EH (cell line): ENCODE measurements around the gene POLR2F.
"Not testable (repeated sequence)": the region's sequence is repeated elsewhere in the genome, so short reads cannot be mapped to it uniquely, and the experiment has no call there.

ENCODE experiments used
- DNase-seq: peaks from one replicate; pipeline ENCODE4 v3.0.0-alpha.2; 2015; ENCODE audit warnings: low read depth

POLR2F gene

DNA sequence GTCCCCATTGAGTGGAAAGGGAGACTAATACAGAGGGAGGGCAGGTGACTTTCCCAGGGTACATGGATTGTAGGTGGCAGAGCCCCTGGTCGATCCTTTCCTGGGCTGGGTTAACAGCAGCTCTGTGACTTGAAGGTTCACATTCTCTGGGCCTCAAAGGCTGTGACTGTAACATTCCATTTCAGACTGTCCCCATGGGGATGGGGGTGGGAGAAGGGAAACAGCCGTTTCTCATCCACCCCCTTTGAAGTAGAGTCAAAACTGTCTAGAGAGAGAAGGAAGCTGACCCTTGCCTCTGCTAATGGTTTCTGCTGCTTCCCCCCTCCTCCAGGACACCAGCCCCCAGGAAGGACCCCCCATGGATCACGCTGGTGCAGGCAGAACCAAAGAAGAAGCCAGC lies 28.2 kb upstream of the POLR2F start:
- DNase-seq = no peak

DNA sequence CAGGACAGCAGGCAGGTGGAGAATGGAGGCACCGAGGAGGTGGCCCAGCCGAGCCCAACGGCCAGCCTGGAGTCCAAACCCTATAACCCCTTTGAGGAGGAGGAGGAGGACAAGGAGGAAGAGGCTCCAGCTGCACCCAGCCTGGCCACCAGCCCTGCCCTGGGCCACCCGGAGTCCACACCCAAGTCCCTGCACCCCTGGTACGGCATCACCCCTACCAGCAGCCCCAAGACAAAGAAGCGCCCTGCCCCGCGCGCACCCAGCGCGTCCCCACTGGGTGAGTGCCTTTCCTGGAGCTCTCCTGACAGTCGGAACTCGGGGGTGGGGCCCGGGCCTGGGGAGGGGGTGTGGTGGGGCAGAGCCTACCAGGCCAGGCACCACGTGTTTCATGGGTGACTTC lies 27.7 kb upstream of the POLR2F start:
- DNase-seq = no peak

- no peak for DNase-seq
These were observed 27.1 kb upstream of the POLR2F start for GRCh38 chr22:37926358-37926757.

DNA sequence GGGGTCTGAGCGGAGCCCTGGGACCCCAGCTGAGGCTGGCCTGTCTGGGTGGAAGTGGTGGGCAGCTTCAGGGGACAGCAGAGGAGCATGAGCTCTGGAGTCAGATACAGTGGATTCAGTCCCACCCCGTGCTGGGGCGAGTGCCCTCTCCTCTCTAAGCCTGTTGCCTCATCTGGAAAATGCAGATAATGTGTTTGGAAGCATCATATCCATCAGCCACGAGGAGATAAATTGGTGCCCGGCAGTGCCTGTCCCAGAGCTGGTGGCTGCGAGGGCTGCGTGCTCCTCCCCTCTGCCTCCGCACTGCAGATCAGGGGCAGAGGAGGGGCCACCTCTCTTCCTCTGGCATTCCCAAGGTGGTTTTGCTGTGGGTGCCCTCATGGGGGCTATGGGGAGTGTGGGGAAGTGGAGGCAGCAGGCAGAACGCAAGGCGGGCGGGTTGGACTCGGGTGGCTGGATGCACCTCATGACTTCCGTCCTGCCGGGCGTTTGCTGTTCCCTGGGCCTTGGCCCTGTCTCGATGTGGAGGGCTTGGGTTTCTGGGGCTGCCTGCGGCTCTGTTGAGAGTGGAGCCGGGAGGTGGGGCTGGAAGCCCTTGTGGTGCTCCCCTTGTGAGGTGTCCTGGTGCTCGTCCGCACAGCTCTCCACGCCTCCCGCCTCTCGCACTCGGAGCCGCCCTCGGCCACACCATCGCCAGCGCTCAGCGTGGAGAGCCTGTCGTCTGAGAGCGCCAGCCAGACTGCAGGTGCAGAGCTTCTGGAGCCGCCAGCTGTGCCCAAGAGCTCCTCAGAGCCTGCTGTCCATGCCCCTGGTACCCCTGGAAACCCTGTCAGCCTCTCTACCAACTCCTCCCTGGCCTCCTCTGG lies 26.5 kb upstream of the POLR2F start:
- no peak for DNase-seq

GRCh38 chr22:37927637-37927936 lies 25.9 kb upstream of the POLR2F start:
- no peak for DNase-seq

- no peak for DNase-seq
These were observed 24.1 kb upstream of the POLR2F start for GRCh38 chr22:37929390-37929789.

GRCh38 chr22:37930270-37930951 lies 23.1 kb upstream of the POLR2F start:
- DNase-seq = peak; percentile 50

GRCh38 chr22:37930952-37931440 lies 22.5 kb upstream of the POLR2F start:
- DNase-seq = no peak

- DNase-seq = no peak
These were observed 21.6 kb upstream of the POLR2F start for GRCh38 chr22:37931893-37932389.

DNA sequence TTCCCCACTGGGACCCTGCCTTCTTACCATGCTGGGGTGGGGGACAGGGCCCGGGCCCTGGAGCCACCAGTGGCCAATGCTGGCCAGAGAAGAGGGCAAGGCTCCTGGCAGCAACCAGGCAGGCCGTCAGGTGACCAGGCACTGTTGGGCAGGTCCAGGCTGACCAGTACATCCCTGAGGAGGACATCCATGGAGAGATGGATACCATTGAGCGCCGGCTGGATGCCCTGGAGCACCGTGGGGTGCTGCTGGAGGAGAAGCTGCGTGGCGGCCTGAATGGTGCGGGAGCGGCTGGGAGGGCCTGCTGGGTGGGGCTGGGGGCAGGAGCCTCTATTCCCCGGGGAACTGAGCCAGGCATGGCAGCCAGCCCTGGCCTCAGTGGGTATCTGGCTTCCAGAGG lies 21.1 kb upstream of the POLR2F start:
- DNase-seq = no peak

DNA sequence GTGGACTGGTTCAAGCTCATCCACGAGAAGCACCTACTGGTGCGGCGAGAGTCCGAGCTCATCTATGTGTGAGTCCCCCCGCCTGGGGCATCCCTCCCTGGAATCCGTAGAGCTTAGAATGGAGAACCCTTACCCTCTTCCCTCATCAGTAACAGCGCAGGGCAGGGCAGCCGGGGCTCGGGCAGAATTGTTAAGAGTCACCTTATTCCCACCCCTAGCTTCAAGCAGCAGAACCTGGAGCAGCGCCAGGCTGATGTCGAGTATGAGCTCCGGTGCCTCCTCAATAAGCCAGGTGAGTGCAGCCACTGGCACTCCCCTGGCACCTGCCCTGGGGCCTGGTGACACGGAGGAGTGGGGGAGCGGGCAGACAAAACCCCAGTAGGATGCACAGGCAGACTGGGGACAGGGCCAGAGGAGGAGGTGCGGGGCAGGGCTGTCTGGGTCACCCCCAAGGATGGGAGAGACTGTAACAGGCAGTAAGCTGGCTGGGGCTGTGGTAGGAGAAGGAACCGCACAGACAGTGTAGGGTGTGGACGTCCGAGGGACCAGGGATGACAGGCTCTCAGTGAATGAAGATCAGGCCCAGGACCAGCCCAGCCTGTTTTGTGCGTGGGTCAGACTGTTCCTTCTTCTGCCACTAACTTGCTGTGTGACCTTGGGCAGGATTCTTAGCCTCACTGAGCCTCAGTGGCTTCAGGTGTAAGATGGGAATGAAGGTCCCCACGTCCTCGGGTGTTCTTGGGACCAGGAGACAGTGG lies 20.5 kb upstream of the POLR2F start:
- DNase-seq = no peak

GRCh38 chr22:37933711-37934376 lies 19.7 kb upstream of the POLR2F start:
- peak; percentile 97 for DNase-seq

DNA sequence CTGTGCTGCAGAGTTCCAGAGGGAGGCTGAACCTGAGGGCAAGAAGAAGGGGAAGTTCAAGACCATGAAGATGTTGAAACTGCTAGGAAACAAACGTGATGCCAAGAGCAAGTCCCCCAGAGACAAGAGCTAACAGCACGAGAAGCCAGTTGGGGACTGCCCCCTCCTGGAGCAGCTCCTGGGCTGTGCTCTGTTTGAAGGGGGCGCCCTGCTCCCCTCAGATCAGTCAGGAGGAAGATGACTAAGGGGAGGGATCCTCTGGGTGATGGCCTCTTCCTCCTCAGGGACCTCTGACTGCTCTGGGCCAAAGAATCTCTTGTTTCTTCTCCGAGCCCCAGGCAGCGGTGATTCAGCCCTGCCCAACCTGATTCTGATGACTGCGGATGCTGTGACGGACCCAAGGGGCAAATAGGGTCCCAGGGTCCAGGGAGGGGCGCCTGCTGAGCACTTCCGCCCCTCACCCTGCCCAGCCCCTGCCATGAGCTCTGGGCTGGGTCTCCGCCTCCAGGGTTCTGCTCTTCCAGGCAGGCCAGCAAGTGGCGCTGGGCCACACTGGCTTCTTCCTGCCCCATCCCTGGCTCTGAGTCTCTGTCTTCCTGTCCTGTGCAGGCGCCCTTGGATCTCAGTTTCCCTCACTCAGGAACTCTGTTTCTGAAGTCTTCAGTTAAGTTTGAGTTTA lies 12.7 kb upstream of the POLR2F start:
- no peak for DNase-seq

DNA sequence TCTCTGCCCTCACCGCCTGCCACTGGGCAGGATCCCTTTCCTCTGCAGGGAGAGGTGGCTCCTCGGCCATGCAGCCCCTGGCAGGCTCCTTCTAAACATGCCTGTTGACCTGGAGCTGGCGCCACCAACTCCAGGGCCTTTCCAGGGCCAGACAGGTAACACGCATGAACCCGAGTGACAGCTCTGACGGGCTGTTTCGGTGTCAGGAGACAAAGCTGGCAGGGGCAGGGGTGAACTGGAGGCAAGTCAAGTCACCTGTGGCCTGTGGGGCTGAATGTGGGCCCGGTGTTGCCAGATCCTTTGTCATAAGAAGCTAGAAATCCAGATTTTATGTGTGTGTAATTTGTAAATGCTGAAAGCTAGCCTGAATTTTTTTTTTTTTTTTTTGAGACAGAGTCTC lies 11.4 kb upstream of the POLR2F start:
- DNase-seq = no peak

DNA sequence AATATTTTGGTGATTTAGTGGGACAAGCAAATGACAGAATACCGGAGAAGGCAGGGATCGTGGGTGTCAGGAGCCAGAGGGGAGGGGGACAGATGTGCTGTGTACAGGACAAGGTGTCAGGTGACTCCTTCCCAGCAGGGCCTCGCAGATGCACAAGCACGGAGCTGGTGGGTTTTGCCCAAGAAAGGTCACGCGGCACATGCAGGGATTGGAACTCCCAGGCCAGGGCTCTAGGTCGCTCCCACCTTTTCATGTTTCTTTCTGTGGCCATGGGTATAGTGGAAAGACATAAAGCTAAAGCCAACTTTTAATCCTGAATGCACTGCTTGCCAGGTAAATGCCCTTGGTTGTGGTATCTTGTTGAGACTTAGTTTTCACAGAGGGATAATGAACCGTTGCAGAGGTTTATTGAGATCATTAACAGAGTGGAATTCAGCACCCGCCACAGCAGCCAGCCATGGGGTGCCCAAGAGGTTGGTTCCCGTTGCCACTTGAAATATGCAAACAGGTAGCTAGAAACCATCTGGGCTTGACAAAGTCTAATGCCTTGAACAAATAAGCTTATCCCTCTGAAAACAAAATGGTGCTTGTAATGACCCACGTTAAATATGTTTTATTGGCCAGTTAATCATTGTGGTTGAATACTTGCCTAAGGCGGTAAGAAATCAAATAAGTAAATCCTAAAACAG lies 10.2 kb upstream of the POLR2F start:
- DNase-seq = no peak

DNA sequence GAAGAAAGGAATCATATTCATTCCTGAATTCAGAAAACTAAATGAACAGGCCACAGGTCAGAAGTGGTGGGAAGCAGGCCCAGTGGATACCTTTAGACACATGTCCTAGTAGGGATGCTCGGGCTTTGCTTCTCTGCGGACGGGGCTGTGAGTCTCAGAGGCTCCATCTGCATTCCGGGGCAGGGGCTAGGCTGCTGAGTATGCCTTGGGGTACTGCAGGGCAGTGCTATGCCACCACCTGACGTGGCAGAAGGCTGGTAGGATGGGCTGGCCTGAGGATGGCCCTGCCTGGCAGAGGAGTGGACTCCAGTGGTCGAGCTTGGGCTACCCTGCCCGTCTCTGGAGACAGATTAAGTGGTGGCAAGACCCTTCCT lies 9.7 kb upstream of the POLR2F start:
- no peak for DNase-seq

- not testable (repeated sequence) for DNase-seq
These were observed 9.1 kb upstream of the POLR2F start for GRCh38 chr22:37944423-37944822.

DNA sequence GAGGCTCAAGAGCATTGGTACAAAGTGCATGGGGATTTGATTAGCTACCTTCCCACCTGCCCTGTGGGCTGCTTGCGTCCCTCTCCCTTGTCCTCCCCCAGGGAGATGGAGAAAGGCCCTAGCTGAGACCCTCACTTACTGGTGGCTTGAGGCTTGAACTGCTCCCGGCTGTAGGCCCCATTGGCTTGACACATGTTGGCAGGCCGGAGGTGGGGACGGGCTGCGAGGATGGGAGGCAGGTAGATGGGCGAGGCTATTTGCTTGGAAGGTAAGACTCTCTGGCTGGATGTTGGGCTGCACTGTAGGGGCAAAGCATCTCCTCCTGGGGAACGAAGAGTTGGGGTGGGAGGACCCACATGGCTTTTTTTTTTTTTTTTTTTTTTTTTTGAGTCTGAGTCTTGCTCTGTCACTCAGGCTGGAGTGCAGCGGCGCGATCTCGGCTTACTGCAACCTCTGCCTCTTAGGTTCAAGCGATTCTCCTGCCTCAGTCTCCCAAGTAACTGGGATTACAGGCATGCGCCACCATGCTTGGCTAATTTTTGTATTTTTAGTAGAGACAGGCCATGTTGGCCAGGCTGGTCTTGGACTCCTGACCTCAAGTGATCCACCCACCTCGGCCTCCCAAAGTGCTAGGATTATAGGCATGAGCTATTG lies 6.2 kb upstream of the POLR2F start:
- not testable (repeated sequence) for DNase-seq

DNA sequence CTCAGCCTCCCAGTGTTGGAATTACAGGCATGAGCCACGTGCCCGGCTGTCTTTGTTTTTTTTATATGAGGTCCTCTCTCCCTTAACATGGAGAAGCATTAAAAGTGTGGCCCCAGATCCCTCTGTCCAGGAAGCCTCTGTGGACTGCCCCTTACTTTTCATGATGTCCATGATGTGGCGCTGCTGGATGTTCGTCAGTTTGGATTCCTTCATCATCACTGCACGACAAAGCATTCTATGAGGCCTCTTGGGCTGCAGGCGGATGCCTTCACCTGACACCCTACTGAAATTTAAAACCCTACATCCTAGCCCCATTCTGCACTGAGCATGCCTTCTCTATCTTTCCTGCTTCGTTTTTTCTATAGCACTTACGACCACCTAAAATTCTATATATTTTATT lies 2.2 kb upstream of the POLR2F start:
- DNase-seq = peak; percentile 30

DNA sequence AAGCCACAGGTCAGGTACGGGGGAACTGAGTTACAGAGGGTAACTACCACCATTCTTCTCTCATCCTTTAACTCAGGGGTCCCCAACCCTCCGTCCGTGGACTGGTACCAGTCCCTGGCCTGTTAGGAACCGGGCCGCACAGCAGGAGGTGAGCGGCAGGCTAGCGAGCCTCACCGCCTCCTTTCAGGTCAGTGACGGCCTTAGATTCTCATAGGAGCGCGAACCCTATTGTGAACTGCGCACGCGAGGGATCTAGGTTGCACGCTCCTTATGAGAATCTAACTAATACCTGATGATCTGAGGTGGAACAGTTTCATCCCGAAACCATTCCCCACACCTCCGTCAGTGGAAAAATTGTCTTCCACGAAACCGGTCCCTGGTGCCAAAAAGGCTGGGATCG lies 870 bp upstream of the POLR2F start:
- not testable (repeated sequence) for DNase-seq
